C1 segment of cervical spinal cord (tissue), 14 donors: ENCODE data around the gene KCNJ15.

Experiments used
- DNase-seq, 14 donors: peaks; one replicate each; lab custom pipeline; 2025; lab: John Stamatoyannopoulos, UW

Gene KCNJ15

GRCh38 chr21:38297871-38298270, 41.1 kb downstream of the KCNJ15 start:
- DNase-seq: no peak

- no peak for DNase-seq
These were observed 42.0 kb downstream of the KCNJ15 start for GRCh38 chr21:38298832-38299231.

GRCh38 chr21:38299671-38300070, 42.9 kb downstream of the KCNJ15 start:
- no peak for DNase-seq

GRCh38 chr21:38300141-38300578, 43.4 kb downstream of the KCNJ15 start:
- no peak for DNase-seq

- no peak for DNase-seq
These were observed 44.8 kb downstream of the KCNJ15 start for GRCh38 chr21:38301321-38302214.

GRCh38 chr21:38303300-38303699, 46.5 kb downstream of the KCNJ15 start:
- no peak for DNase-seq

- no peak for DNase-seq
These were observed 49.8 kb downstream of the KCNJ15 start for GRCh38 chr21:38306433-38307141.

- DNase-seq: no peak
These were observed 51.2 kb downstream of the KCNJ15 start for GRCh38 chr21:38307771-38308531.

- DNase-seq: no peak
These were observed 51.8 kb downstream of the KCNJ15 start for GRCh38 chr21:38308532-38309119.

GRCh38 chr21:38310646-38311485, 54.1 kb downstream of the KCNJ15 start:
- no peak for DNase-seq

GRCh38 chr21:38311765-38312164, 55.0 kb downstream of the KCNJ15 start:
- no peak for DNase-seq

- DNase-seq: no peak
These were observed 56.0 kb downstream of the KCNJ15 start for GRCh38 chr21:38312822-38313221.

- no peak for DNase-seq
These were observed 57.8 kb downstream of the KCNJ15 start for GRCh38 chr21:38314558-38314957.

GRCh38 chr21:38315122-38315521, 58.3 kb downstream of the KCNJ15 start:
- no peak for DNase-seq

- DNase-seq: no peak
These were observed 63.0 kb downstream of the KCNJ15 start for GRCh38 chr21:38319781-38320180.

GRCh38 chr21:38321568-38321967, 64.8 kb downstream of the KCNJ15 start:
- DNase-seq: no peak

GRCh38 chr21:38322311-38322950, 65.6 kb downstream of the KCNJ15 start:
- DNase-seq: no peak

- DNase-seq: no peak
These were observed 67.1 kb downstream of the KCNJ15 start for GRCh38 chr21:38323721-38324531.

GRCh38 chr21:38325216-38325615, 68.4 kb downstream of the KCNJ15 start:
- no peak for DNase-seq
